ENCODE measurements around the gene CTSL.

Gene CTSL

GRCh38 chr9:87765521-87765920 lies 39.6 kb downstream of the CTSL start:
- DNase-seq: no peak

- DNase-seq: no peak
Measured at GRCh38 chr9:87766697-87767096, 40.8 kb downstream of the CTSL start.

GRCh38 chr9:87770616-87771315 lies 44.8 kb downstream of the CTSL start:
- no peak for DNase-seq

- DNase-seq: no peak
Measured at GRCh38 chr9:87771316-87772006, 45.5 kb downstream of the CTSL start.

GRCh38 chr9:87776481-87777379 lies 50.8 kb downstream of the CTSL start:
- DNase-seq: no peak

GRCh38 chr9:87778996-87779395 lies 53.1 kb downstream of the CTSL start:
- DNase-seq: no peak

Data from NCI-H2081 treated with DMSO at 0.1 percent for 48 hours (cell line).